Measurements from ENCODE around the gene CDR2. TPM values are rescaled to one million over a fixed set of nuclear protein-coding genes. Genes with fewer than 3 reads are reported as not detected.
A peak's percentile ranks its signal among the peaks of the same experiment; 100 is the strongest.

CDR2 gene
- polyA plus RNA-seq, 1 donor (not counting 4 experiments of a cell fraction or from before 2014, with no cell fraction given): 37.1 TPM

GRCh38 chr16:22373662-22374310 is 633 bp downstream of the CDR2 start:
- H3K27ac ChIP-seq (ENCODE audit: control insufficient read depth, insufficient read depth, low read length): peak overlapping the region; percentile 79
- H3K9ac ChIP-seq (ENCODE audit: control insufficient read depth, extremely low read depth, insufficient read depth, low read length): peak overlapping the region; percentile 85
- peak overlapping the region; percentile 61 to 97 (median 97) for H3K4me3 ChIP-seq (ENCODE audit: control insufficient read depth in 2 of 3, extremely low read depth in 1 of 3, insufficient read depth in 2 of 3, low read depth in 1 of 3, low read length in 3 of 3)
- dilution Hi-C loops (cut with MboI; ENCODE audit: extremely low pct_ligation_motif_present, low sequenced_read_pairs): no loop called here
- FAIRE-seq: no peak
- H3K36me3 ChIP-seq (ENCODE audit: control insufficient read depth in 2 of 2, extremely low read depth in 1 of 2, insufficient read depth in 2 of 2, low read length in 2 of 2): peaks cover 0 to 8% of the 10 kb centered on the region in 2 experiments
- H3K27me3 ChIP-seq (ENCODE audit: control insufficient read depth, extremely low read depth, insufficient read depth, low read length): no peaks in the 10 kb centered on the region
- peaks cover 55% of the 10 kb centered on the region for H3K79me2 ChIP-seq (ENCODE audit: control insufficient read depth, insufficient read depth, low read length)
- no peak for TF ChIP-seq EZH2 (IDR thresholded peaks at IDR 0.05; ENCODE audit: low read length)
- TF ChIP-seq CTCF (optimal IDR thresholded peaks at IDR 0.05 in 1 of 3, IDR thresholded peaks at IDR 0.05 in 1 of 3, conservative IDR thresholded peaks at IDR 0.05 in 1 of 3; ENCODE audit: extremely low read depth in 1 of 3, insufficient read depth in 2 of 3, low read length in 3 of 3): no peak
- H3K4me1 ChIP-seq (ENCODE audit: control insufficient read depth, extremely low read depth, insufficient read depth, low read length): peaks cover 47% of the 10 kb centered on the region
- H4K20me1 ChIP-seq (ENCODE audit: control insufficient read depth, extremely low read depth, insufficient read depth, low read length): peaks cover 7% of the 10 kb centered on the region
- peaks cover 2% of the 10 kb centered on the region for H3K9me1 ChIP-seq (ENCODE audit: control insufficient read depth, extremely low read depth, insufficient read depth, low read length)
- peak overlapping the region; percentile 30 for H2AFZ ChIP-seq (ENCODE audit: control insufficient read depth, low read length)
- H3K9me3 ChIP-seq (ENCODE audit: control insufficient read depth, low read depth, low read length): no peaks in the 10 kb centered on the region
- DNase-seq (ENCODE audit: low read depth, low spot score): no peak
- H3K4me2 ChIP-seq (ENCODE audit: control insufficient read depth, extremely low read depth, insufficient read depth, low read depth, low read length): peak overlapping the region; percentile 100

- TF ChIP-seq EZH2 (IDR thresholded peaks at IDR 0.05; ENCODE audit: low read length): no peak
- no peak for TF ChIP-seq CTCF (optimal IDR thresholded peaks at IDR 0.05 in 1 of 3, IDR thresholded peaks at IDR 0.05 in 1 of 3, conservative IDR thresholded peaks at IDR 0.05 in 1 of 3; ENCODE audit: extremely low read depth in 1 of 3, insufficient read depth in 2 of 3, low read length in 3 of 3)
- H3K4me1 ChIP-seq (ENCODE audit: control insufficient read depth, extremely low read depth, insufficient read depth, low read length): peaks cover 52% of the 10 kb centered on the region
- peak overlapping the region; percentile 85 for H3K9ac ChIP-seq (ENCODE audit: control insufficient read depth, extremely low read depth, insufficient read depth, low read length)
- peak overlapping the region; percentile 100 for H3K4me2 ChIP-seq (ENCODE audit: control insufficient read depth, extremely low read depth, insufficient read depth, low read depth, low read length)
- H3K27ac ChIP-seq (ENCODE audit: control insufficient read depth, insufficient read depth, low read length): peak overlapping the region; percentile 79
- no peaks in the 10 kb centered on the region for H3K9me3 ChIP-seq (ENCODE audit: control insufficient read depth, low read depth, low read length)
- H3K36me3 ChIP-seq (ENCODE audit: control insufficient read depth in 2 of 2, extremely low read depth in 1 of 2, insufficient read depth in 2 of 2, low read length in 2 of 2): peaks cover 1 to 8% of the 10 kb centered on the region in 2 experiments
- H2AFZ ChIP-seq (ENCODE audit: control insufficient read depth, low read length): no peak overlapping the region
- peak overlapping the region; percentile 61 to 97 (median 97) for H3K4me3 ChIP-seq (ENCODE audit: control insufficient read depth in 2 of 3, extremely low read depth in 1 of 3, insufficient read depth in 2 of 3, low read depth in 1 of 3, low read length in 3 of 3)
- no peaks in the 10 kb centered on the region for H3K27me3 ChIP-seq (ENCODE audit: control insufficient read depth, extremely low read depth, insufficient read depth, low read length)
- peaks cover 2% of the 10 kb centered on the region for H3K9me1 ChIP-seq (ENCODE audit: control insufficient read depth, extremely low read depth, insufficient read depth, low read length)
- dilution Hi-C loops (cut with MboI; ENCODE audit: extremely low pct_ligation_motif_present, low sequenced_read_pairs): no loop called here
- DNase-seq (ENCODE audit: low read depth, low spot score): no peak
- peaks cover 62% of the 10 kb centered on the region for H3K79me2 ChIP-seq (ENCODE audit: control insufficient read depth, insufficient read depth, low read length)
- peaks cover 7% of the 10 kb centered on the region for H4K20me1 ChIP-seq (ENCODE audit: control insufficient read depth, extremely low read depth, insufficient read depth, low read length)
- no peak for FAIRE-seq
Observed at GRCh38 chr16:22372882-22373661, 1.3 kb downstream of the CDR2 start.

Measured in keratinocyte (primary cell).